HG03457 (cell line): Measurements from ENCODE around the gene ADD1.
A peak's percentile ranks its signal among the peaks of the same experiment; 100 is the strongest.
"Not testable (repeated sequence)": the region's sequence is repeated elsewhere in the genome, so short reads cannot be mapped to it uniquely, and the experiment has no call there.

Source experiments
- ATAC-seq: cut with Tn5 transposase; IDR thresholded peaks from one replicate; pipeline ENCODE4 v1.9.1; 2021; ENCODE audit warnings: moderate number of reproducible peaks; ENCODE audit not compliant: unreplicated experiment

Gene ADD1

GRCh38 chr4:2932321-2932950, 88.8 kb downstream of the ADD1 start:
- ATAC-seq: no peak

- no peak for ATAC-seq
These were observed 89.4 kb downstream of the ADD1 start for GRCh38 chr4:2932951-2933565.

GRCh38 chr4:2933566-2934076, 90.0 kb downstream of the ADD1 start:
- no peak for ATAC-seq

GRCh38 chr4:2934077-2934812, 90.6 kb downstream of the ADD1 start:
- ATAC-seq: no peak

- ATAC-seq: peak; percentile 40
These were observed 91.4 kb downstream of the ADD1 start for GRCh38 chr4:2934813-2935761.

GRCh38 chr4:2935762-2936743, 92.4 kb downstream of the ADD1 start:
- no peak for ATAC-seq

- no peak for ATAC-seq
These were observed 93.1 kb downstream of the ADD1 start for GRCh38 chr4:2936773-2937145.

GRCh38 chr4:2937146-2937857, 93.7 kb downstream of the ADD1 start:
- ATAC-seq: no peak

GRCh38 chr4:2937986-2938385, 94.3 kb downstream of the ADD1 start:
- no peak for ATAC-seq

- not testable (repeated sequence) for ATAC-seq
These were observed 94.8 kb downstream of the ADD1 start for GRCh38 chr4:2938411-2938810.

GRCh38 chr4:2938906-2939305, 95.3 kb downstream of the ADD1 start:
- ATAC-seq: no peak

- ATAC-seq: no peak
These were observed 96.0 kb downstream of the ADD1 start for GRCh38 chr4:2939383-2940243.

- ATAC-seq: no peak
These were observed 96.9 kb downstream of the ADD1 start for GRCh38 chr4:2940267-2941137.

- no peak for ATAC-seq
These were observed 97.7 kb downstream of the ADD1 start for GRCh38 chr4:2941138-2942036.

GRCh38 chr4:2942037-2942531, 98.4 kb downstream of the ADD1 start:
- no peak for ATAC-seq
